KMS-11 (cell line): Measurements from ENCODE around the gene COL20A1.

Experiments used
- H2AFZ ChIP-seq: fragments of 200-600 bp; sonication (generic); 2 replicates; pipeline ENCODE4 v1.6.1; 2016; ENCODE audit warnings: antibody characterized with exemption, mixed run types, low read depth
- H3K27ac ChIP-seq: fragments of 200-600 bp; sonication (generic); 2 replicates; pipeline ENCODE4 v1.6.1; 2016; ENCODE audit warnings: mild to moderate bottlenecking, mixed run types
- H3K27me3 ChIP-seq: fragments of 200-600 bp; sonication (generic); 2 replicates; pipeline ENCODE4 v1.6.1; 2017; ENCODE audit warnings: mild to moderate bottlenecking, low read depth, mixed run types, moderate library complexity; ENCODE audit not compliant: insufficient read depth
- H3K36me3 ChIP-seq: fragments of 200-600 bp; sonication (generic); 2 replicates; pipeline ENCODE4 v1.6.1; 2017; ENCODE audit warnings: mild to moderate bottlenecking, mixed run types; ENCODE audit not compliant: insufficient read depth
- H3K4me1 ChIP-seq: fragments of 200-600 bp; sonication (generic); 2 replicates; pipeline ENCODE4 v1.6.1; 2016; ENCODE audit warnings: mild to moderate bottlenecking, low read depth, mixed run types; ENCODE audit not compliant: poor library complexity, severe bottlenecking
- H3K4me2 ChIP-seq: fragments of 200-600 bp; sonication (generic); 2 replicates; pipeline ENCODE4 v1.7.0; 2016; ENCODE audit warnings: mild to moderate bottlenecking, mixed run types
- H3K4me3 ChIP-seq: fragments of 200-600 bp; sonication (generic); IDR thresholded peaks from 2 replicates; pipeline ENCODE4 v1.6.1; 2017; ENCODE audit warnings: low read depth, low read length, mixed read lengths; ENCODE audit not compliant: insufficient read depth
- H3K79me2 ChIP-seq: fragments of 200-600 bp; sonication (generic); 2 replicates; pipeline ENCODE4 v1.6.1; 2016; ENCODE audit warnings: low read depth, mixed run types; ENCODE audit not compliant: insufficient read depth
- H3K9ac ChIP-seq: fragments of 200-600 bp; sonication (generic); 2 replicates; pipeline ENCODE4 v1.6.1; 2016; ENCODE audit warnings: mild to moderate bottlenecking, mixed run types
- H4K20me1 ChIP-seq: fragments of 200-600 bp; sonication (generic); 2 replicates; pipeline ENCODE4 v1.6.1; 2016; ENCODE audit warnings: mild to moderate bottlenecking, mixed run types; ENCODE audit not compliant: insufficient read depth
- CTCF ChIP-seq: fragments of 200-600 bp; sonication (generic); conservative IDR thresholded peaks from 2 replicates; pipeline ENCODE4 v1.6.1; 2017; ENCODE audit warnings: low read depth, mild to moderate bottlenecking, antibody characterized with exemption, low read length, moderate library complexity, mixed read lengths

Gene COL20A1

GRCh38 chr20:63343460-63344445, 50.8 kb downstream of the COL20A1 start:
- Histone ChIP-seq H3K79me2 (no peaks in the 10 kb centered on the region), H3K36me3 (no peaks in the 10 kb centered on the region), H4K20me1 (no peaks in the 10 kb centered on the region), H3K27ac (no peak overlapping the region), H3K4me3 (no peak overlapping the region), H3K4me1 (no peaks in the 10 kb centered on the region), H3K27me3 (peaks cover 95% of the 10 kb centered on the region), H3K4me2 (no peak overlapping the region), H2AFZ (no peak overlapping the region), H3K9ac (no peak overlapping the region)
- TF ChIP-seq CTCF: no peak

- no peak overlapping the region for H2AFZ ChIP-seq
- H3K9ac ChIP-seq: no peak overlapping the region
- no peak overlapping the region for H3K4me2 ChIP-seq
- H3K27me3 ChIP-seq: peaks cover 98% of the 10 kb centered on the region
- H3K4me1 ChIP-seq: no peaks in the 10 kb centered on the region
- TF ChIP-seq CTCF: no peak
- H4K20me1 ChIP-seq: no peaks in the 10 kb centered on the region
- no peak overlapping the region for H3K27ac ChIP-seq
- H3K4me3 ChIP-seq: no peak overlapping the region
- H3K79me2 ChIP-seq: no peaks in the 10 kb centered on the region
- no peaks in the 10 kb centered on the region for H3K36me3 ChIP-seq
Measured at GRCh38 chr20:63344616-63345327, 51.8 kb downstream of the COL20A1 start.

GRCh38 chr20:63345328-63346100, 52.5 kb downstream of the COL20A1 start:
- Histone ChIP-seq H4K20me1 (no peaks in the 10 kb centered on the region), H3K36me3 (no peaks in the 10 kb centered on the region), H2AFZ (no peak overlapping the region), H3K79me2 (no peaks in the 10 kb centered on the region), H3K4me1 (no peaks in the 10 kb centered on the region), H3K27me3 (peaks cover 93% of the 10 kb centered on the region), H3K4me2 (no peak overlapping the region), H3K9ac (no peak overlapping the region), H3K4me3 (no peak overlapping the region), H3K27ac (no peak overlapping the region)
- no peak for TF ChIP-seq CTCF
